NCI-H2107 (cell line): ENCODE measurements around the gene COG8.

ENCODE experiments used
- DNase-seq: peaks from one replicate; lab custom pipeline; 2025; lab: John Stamatoyannopoulos, UW

The COG8 gene

DNA sequence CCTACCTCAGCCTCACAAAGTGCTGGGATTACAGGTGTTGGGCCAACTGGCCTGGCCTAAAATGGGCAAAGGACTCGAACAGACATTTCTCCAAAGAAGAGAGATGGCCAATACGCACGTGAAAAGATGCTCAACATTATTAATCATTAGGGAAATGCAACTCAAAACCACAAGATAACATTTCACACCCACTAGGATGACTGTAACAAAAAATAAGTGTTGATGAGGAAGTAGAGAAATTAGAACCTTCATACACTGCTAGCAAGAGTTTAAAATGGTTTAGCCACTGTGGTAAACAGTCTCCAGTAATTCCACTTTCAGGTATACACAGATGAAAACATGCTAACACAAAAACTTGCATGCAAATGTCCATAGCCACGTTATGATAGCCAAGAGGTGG is 6.6 kb upstream of the COG8 start:
- DNase-seq, result no peak

DNA sequence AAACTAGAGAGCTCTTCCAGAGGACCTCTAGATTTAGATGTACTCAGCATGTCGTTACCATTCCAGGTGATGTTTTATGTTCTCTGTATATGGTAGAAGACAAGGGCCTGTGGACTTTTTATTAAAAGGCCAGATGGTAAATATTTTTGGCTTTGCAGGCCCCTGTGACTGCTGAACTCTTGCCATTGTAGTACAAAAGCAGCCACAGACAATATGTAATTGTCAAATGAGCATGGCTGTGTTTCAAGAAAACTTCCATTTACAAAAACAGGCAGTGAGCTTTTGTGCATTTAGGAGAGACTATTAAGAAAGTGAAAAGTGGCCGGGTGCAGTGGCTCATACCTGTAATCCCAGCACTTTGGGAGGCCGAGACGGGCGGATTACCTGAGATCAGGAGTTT is 4.8 kb upstream of the COG8 start:
- no peak for DNase-seq

DNA sequence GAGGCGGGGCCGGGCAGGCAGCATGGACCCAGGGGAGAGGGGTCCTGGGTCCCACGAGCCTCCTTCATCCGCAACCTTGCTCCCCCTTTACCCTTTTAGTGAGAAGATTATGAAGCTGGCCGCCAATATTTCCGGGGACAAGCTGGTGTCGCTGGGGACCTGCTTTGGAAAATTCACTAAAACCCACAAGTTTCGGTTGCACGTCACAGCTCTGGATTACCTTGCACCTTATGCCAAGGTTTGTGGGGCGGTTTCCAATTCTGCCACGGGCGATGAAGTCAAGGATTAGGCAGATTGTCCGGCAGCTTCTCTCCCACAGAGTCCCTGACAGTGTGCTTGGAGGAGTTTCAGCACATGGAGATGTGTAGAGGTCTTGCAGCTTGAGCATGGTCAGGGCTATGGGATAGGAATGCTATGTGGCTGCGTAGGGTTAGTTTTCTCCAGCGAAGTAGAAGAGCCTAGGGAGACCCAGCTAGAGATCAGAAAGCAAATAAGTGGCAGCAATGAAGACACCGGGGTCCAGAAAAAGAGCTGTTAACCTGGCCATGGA is 806 bp upstream of the COG8 start:
- no peak for DNase-seq

DNA sequence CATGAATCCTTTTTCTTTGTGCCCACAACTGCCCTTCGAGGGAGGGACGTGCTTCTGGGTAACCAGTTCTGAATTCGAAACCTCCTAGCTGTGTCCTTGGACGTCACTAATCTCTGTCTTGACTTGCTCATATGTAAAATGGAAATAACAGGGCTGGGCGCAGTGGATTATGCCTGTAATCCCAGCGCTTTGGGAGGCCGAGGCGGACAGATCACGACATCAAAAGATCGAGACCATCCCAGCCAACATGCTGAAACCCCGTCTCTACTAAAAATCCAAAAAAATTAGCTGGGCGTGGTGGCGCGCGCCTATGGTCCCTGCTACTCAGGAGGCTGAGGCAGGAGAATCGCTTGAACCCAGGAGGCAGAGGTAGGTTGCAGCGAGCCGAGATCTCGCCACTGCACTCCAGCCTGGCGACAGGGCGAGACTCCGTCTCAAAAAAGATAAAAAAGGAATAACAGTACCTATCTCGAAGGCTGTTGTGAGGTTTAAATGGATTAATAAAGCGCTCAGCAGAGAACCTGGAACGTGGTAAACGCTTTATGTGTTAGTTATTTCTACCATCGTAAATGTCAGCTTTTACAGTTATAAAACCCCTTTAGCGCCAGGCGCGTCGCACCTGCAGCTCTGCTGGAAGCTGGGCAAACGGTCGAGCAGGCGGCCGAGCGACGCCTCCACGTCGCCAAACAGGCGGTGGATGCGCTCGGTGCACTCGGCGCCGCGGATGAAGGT is 641 bp downstream of the COG8 start:
- DNase-seq, result no peak

DNA sequence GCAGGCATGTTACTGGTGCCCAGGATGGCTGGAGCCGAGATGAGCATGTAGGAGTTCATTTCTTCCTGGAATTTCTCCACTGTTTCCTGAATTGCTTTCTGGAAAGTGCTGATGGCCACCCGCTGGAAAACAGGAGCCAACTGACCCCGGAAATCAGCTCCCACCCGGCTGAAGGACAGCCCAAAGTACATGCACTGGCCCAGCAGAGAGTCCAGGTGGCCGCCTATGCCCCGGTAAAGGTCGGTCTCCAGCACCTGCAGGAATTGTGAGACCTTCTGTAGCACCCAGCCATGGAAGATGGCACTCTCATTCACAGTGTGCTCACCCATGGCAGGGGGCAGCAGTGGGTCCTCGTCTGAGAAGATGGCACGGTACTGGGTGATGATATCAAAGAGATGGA is 4.7 kb downstream of the COG8 start:
- no peak for DNase-seq

DNA sequence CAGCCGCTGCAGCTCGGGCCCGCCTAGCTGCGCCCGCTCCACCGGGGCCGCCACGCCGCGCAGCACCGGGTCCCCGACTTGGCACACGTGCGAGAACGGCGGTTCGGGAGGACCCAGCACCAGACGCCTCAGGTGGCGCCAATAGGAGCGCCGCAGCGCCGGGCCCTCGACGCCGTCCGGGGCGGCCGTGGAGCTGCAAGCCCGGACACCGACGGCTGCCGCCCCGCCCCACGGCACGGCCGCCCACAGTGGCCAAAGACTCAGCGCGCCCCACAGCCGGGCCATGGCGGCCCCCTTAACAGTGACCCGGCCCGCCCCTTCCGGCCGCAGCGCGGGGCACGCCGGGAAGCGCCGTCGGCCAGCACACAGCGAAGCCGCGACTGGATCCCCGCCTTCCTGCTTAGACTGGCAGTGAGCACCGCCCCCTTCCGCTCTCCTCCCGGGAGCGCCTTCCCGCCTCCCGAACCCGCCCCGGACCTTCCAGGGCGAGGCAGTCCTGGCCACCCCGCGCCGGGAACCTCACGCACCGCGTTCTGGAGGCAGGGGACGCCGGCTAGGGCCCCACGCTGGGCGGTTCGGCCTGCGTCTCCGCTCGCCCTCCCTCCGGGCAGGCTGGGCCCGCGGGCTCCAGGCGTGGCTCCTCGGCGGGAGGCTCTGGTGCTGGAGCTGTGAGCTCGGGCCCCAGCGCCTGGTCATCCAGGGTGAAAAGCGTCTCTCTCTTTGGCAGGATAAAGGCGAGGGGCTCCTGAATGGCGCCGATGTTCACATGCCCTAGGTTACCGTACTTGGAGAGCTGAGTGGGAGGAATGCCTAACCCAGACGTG is 8.9 kb downstream of the COG8 start, which contains the start of gene PDF:
PDF (minus strand) TSS at position 303 of the 824 bp plus-strand sequence; CDS start at position 285, 18 bp downstream.
- DNase-seq, result peak; percentile 87

DNA sequence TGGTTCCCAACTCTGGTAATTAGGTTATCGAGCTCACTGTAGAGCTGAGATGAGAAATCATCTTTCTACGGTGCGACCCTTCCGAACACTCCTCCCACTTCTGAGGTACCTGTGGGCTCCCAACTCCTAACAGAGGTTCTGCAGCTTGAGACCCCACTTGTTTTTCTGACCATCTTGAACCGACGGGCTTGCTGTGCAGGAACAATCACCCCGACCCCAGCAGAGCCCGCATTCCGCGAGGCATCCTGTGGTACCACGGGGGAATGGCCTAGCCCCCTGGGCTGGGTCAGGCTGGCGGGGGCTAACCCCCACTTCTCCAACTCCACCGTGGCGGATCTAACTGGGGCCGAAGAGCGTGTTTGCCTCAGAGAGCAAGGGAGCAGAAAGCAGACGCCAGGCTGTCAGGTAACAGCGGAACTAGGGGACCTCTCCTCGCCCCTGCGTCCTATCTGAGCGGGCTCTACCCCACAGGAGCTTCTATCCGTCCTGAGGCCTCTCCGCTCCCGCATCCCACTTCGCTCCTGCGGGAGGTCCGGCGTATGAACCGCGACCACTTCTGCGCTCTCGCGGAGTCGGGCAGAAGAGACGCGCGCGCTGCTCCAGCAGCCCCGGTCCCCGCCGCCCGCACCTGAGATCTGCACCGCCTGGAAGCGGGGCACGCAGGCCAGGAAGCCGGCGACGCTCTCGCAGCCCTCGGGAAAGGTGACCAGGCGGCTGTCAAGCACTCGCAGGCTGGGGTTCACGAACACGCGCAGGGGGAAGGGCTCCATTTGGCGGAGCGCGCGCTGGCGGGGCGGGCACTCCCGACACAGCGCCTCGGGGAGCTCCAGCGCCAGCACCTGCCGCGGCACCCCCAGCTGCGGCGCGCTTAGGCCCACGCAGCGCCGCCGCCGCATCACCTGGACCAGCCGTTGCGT is 9.7 kb downstream of the COG8 start:
- no peak for DNase-seq

DNA sequence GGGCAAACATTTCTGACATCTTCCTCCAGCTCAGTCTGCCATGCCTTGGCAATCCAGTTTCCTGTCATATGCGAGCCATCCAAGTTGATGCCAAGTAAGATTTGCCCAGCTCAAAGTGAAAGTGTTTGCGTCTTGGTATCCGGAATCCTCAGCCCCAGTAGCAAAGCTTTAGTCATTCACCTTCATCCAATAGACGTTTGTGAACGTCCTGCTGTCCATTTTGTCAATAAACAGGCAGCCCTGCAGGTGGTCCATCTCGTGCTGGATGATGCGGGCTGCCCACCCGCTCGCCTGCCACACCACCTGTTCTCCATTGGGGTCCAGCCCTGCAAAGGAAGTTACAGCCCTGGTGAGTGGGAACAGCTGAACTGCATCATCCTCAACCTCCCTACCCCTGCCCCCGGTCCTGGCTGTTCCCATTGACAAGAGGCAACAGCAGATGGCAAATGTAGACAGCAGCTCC is 10.5 kb downstream of the COG8 start:
- no peak for DNase-seq

DNA sequence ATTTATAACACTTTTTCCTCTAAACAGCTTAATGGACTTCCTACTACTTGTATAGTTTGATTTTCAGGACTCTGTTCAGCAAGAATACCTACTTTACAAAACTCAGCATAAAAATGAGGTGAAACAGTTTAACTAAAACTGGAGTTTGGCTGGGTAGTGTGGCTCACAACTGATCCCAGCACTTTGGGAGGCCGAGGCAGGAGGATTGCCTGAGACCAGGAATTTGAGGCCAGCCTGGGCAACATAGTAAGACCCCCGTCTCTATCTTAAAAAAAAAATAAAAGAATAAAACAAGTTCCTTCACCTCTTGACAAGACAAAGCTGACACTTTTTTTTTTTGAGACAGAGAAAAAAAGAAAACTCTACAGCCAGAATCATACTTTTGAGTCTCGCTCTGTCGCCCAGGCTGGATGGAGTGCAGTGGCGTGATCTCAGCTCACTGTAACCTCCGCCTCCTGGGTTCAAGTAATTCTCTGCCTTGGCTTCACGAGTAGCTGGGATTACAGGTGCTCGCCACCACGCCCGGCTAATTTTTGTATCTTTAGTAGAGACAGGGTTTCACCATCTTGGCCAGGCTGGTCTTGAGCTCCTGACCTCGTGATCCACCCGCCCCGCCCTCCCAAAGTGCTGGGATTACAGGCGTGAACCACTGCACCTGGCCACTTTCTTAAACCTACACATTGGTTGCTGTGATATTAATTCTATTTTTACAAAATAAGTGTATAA is 11.6 kb downstream of the COG8 start:
- DNase-seq, result no peak

DNA sequence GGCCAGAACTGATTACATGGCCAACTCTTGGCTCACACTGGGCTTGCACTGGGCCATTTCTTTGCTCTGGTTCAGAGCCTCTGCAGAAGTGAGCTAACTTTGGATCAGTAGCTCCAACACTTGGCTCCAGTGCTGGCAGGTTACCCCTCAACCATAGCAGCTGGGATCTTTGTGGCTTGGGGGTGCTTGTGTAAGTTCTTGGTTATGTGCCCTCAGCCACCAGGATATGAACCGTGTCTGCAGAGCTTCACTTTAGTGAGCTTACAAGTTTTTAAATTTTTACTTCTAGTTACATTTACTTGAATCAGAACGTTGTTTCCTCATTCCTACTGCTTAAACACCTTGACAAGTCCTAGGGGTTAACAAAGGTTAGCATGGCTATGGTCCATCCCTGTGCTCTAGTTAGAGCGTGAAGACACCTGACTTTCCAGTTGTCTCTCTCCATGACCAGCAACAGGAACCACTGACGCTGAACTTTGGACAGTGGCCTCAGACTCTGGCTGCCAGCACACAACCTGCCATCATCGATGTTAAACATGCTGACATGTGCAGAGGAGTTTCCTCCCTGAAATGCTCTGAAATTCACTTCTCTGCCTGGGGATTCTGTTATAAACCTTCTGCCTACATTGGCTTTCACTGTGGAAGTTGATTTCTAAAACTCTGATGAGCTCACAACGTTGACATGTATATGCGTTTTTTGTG is 13.0 kb downstream of the COG8 start:
- no peak for DNase-seq

DNA sequence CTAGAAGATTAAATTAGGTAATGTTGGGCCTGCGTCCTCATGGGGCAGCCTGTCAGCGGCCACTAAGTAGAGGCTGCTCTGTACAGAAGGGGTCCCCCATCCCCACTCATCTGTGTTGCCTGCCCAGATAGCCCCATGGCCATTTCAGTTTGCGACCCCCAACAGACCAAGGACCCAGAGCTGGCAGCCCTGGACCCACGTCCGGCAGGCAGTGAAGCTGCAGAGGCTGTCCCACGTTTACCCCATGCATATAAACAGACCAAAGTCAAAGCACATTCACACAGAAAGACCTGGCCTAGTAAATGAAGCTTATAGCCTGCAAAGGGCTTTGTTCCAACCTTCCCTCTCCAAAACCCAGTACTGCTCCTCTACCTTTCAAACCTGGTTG is 13.6 kb downstream of the COG8 start:
- no peak for DNase-seq

DNA sequence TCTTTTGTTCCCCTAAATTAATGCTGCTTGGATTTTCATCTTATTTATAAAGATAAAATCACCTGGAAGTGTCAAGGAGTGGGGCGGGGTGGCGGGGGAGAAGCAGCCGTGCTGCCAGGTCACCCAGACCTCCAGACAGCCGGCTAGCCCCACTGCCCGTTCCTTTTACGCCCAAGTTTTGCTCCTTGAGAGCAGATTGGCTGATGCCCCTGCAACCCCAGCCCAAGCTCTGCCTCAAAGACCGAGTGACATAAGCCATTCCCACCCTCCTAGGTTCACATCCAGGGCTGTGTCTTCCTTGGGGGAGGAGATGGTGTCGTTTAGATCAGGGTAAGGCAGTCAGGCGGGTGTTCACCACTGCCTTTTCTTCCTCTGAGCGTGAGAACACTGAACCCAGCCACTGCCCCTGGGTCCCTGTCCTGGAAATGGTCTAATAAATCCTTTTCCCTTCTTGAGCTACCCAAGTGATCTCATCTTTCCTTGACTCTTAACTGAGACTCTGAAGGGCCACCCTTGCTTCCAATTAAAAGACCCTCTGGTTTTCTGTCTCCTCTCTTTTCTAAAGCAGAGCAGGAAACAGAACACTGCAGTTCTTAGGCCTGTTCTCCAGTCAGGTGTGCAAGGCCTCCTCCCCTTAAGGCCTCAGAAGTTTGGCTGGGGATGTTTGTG is 14.6 kb downstream of the COG8 start:
- no peak for DNase-seq

DNA sequence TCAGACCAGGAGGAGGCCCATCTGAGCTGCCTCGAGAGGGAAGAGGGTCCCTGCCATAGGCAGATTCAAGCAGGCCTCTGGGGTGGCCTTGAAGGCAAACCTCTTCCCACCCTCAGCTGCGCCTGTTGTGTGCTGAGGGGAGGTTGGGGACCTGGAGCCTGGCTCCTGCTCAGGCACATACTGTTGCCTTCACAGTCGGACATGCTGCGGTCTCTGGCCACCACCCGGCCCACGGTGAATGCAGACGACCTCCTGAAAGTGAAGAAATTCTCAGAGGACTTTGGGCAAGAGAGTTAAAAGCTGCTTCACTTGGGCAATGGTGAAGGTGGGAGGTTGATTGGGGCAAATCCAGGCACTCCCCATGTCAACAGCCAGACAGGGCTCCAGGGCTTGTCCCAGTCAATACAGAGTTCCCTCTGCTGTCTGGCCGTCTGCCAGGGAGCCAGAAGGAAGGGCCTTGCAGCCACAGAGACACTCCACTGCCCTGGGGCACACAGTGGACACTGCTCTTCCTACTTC is 15.3 kb downstream of the COG8 start:
- DNase-seq, result no peak

DNA sequence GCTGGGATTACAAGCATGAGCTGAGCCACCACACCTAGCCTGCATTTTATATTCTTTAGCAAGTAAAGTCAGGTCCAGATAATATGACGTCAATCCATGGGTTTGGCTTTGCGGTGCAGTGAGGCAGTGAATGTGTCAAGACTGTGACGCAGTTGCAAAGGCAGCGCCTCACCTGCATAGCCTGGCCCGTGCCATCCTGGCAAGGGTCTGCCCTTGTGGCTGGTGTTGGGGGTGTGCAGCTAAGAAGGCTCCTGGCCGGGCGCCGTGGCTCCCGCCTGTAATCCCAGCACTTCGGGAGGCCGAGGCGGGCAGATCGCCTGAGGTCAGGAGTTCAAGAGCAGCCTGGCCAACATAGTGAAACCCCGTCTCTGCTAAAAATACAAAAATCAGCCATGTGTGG is 15.9 kb downstream of the COG8 start:
- DNase-seq, result no peak

DNA sequence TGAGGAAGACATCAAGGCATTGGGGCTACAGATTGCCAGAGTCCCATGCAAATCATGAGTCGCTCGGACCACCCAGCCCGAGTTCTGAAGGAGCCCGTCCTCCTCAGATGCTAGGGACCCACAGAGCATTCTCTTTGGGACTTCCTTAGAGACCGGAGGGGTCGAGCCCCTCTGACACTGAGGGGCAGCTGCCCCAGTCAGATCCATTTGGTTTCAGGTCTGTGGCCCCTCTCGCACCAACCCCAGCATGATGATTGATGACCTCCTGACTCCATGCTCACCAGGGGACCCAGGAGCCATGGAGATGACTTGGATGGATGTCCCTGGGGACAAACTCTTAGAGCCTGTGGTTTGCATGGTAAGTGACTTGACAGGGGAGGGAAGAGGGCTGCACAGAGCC is 17.0 kb downstream of the COG8 start:
- DNase-seq, result no peak

DNA sequence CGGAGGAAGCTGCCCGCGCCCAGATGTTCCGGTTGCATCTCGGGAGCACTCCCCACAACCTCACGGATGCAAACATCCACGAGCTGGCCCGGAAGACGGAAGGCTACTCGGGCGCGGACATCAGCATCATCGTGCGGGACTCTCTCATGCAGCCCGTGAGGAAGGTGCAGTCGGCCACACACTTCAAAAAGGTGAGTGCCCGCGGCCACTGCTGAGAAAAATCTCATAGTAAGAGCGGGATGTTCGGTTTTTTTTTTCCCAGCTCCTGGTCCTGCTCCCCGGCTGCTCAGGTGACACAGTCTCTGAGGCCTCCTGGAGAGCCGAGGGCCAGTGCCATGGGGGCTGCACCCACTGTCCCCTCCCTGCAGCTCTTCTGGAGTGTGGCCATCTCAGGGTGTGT is 18.3 kb downstream of the COG8 start:
- no peak for DNase-seq

DNA sequence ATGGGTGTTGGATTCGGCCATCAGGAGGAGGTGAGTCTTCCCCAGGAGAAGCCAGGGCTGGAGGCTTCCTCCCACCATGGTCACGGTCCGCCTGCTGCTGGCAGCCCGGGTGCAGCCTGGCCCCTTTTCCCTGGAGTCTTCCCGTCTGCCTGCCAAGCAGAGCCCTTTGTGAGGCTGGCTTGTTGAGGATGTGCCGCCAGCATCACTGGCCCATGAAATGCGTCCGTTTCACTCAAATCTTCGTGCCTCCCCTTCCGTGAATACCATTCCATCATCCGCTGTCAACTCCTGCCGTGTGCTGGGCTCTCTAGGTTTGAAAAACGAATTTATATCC is 18.7 kb downstream of the COG8 start:
- no peak for DNase-seq

DNA sequence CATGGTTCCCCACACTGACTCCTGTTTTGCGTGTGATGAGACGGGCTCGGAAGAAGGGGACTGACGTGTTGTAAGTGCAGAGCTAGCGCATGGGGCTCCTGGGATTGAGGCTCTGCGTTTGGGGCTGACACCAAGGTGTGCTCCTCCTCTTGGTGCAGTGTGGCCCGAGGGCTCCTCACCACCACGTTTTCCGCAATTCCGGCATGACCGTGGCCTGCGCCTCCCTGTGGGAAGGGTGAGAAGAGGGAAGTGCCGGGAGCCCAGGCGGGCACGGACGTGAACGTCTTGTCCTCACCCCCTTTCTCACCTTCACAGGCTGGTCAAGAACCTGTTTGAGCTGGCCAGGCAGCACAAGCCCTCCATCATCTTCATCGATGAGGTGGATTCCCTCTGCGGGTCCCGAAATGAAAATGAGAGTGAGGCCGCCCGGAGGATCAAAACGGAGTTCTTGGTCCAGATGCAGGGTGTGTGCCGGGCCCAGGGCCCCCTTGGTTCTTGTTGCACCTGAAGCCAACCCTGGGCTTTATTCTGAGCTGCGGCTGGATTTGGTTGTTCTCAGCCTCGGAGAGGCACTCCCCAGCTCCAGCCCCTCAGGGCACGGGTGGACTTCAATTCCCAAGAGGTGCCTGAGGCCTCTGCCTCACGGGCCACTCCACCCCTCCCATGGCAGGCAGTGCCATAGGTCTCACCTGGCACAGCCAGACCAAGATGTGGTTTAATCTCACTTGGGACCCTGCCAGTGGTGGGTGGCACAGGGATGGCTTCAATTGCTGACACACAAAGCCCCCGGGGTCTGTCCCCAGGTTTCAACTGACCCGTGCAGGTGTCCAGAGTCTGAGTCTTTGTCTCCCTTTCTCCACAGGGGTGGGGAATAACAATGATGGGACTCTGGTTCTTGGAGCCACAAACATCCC is 19.3 kb downstream of the COG8 start:
- no peak for DNase-seq

DNA sequence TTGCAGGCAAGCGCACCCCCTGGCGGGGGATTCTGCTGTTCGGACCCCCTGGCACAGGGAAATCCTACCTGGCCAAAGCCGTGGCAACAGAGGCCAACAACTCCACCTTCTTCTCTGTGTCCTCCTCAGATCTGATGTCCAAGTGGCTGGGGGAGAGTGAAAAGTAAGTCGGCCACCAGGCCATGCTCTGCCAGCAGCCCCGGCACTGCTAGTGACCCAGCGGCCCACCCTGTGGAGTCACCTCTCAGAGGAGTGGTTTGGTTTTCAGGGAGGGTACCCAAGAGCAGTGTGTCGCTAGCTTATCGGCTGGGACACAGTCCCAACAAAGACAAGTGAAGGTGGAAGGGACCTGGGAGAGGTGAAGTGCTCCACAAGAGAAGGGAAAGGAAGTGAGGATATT is 20.0 kb downstream of the COG8 start:
- DNase-seq, result no peak
